ENCODE data around the gene FOCAD. TPM values are rescaled to one million over a fixed set of nuclear protein-coding genes. Genes with fewer than 3 reads are reported as not detected.
A peak's percentile ranks its signal among the peaks of the same experiment; 100 is the strongest.

Gene FOCAD
- total RNA-seq, 6 experiments from 2014 or later = 6.4 to 18.3 (median 7.8) TPM

DNA sequence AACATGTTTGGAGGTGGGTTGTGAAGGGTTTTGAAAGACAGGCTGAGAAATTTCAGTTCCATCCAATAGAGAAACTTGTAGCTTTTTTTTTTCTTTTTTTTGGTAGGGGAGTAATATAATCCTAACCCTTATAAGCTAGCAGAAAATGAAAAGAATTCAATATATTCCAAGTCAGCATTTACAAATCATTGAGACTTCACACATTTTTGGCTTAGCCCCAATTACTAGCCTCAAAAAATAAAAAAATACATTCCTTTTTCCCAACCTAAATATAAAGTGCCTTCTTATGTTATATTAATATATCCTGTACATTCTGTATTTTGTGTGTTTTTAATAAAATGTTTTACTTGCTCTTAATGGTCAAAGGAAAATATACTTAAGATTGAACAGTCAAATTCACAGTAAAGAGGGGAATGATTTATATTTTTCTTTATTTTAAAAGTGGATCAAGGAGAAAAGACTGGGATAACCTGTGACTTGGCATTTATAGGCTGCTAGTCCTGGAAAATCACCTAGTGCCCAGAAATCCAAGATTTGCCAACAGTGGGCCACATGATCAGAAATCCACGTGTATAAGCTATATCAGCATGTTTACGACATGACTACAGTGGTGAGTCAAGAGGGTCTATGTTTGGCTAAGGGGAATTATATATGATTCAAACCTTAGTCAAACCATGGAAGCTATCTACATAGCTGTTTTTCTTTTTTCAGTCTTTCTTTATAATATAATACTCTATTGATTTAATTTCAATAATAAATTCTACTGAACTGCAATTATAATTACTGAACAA lies 332.8 kb downstream of the FOCAD start:
- Histone ChIP-seq H3K4me3 (no peak overlapping the region), H3K27ac (no peak overlapping the region), H3K9me3 (no peaks in the 10 kb centered on the region), H3K4me1 (no peaks in the 10 kb centered on the region), H3K36me3 (peaks cover 0 to 4% (median 0%) of the 10 kb centered on the region in 4 donors), H3K27me3 (no peaks in the 10 kb centered on the region)
- 61% methylated on average over 2 of the region's 2 CpGs for WGBS (ENCODE audit: insufficient coverage, low coverage, low lambda C conversion rate, missing lambda C conversion rate)
- no peak for ATAC-seq
- intact Hi-C loops (cut with DNase I) = no loop called here
- DNase-seq = no peak
- TF ChIP-seq POLR2A (IDR thresholded peaks at IDR 0.05) = no peak
- TF ChIP-seq, protein P1, sequence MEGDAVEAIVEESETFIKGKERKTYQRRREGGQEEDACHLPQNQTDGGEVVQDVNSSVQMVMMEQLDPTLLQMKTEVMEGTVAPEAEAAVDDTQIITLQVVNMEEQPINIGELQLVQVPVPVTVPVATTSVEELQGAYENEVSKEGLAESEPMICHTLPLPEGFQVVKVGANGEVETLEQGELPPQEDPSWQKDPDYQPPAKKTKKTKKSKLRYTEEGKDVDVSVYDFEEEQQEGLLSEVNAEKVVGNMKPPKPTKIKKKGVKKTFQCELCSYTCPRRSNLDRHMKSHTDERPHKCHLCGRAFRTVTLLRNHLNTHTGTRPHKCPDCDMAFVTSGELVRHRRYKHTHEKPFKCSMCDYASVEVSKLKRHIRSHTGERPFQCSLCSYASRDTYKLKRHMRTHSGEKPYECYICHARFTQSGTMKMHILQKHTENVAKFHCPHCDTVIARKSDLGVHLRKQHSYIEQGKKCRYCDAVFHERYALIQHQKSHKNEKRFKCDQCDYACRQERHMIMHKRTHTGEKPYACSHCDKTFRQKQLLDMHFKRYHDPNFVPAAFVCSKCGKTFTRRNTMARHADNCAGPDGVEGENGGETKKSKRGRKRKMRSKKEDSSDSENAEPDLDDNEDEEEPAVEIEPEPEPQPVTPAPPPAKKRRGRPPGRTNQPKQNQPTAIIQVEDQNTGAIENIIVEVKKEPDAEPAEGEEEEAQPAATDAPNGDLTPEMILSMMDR (IDR thresholded peaks at IDR 0.05) = no peak

DNA sequence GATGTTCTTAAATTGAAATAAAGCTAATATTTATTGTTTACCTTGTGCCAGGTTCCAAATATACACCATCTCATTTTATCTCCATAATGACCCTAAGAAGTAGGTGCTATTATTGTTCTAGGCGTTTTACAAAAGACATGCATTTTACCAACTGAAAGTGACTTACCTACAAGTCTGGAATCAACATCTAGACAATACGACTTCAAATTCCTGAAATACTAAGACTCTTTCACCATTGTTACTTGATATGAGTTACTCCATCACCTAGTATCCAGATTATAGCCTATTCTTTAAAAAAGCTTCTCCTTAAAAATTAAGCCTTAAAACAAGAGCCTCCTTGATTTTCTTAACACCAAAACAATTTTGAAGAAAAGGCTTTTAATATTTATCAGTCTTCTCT lies 334.1 kb downstream of the FOCAD start:
- Histone ChIP-seq H3K36me3 (peaks cover 0 to 2% (median 0%) of the 10 kb centered on the region in 4 donors), H3K27me3 (no peaks in the 10 kb centered on the region), H3K4me3 (no peak overlapping the region), H3K27ac (no peak overlapping the region), H3K9me3 (no peaks in the 10 kb centered on the region), H3K4me1 (no peaks in the 10 kb centered on the region)
- 89% methylated on average over 2 of the region's 2 CpGs for WGBS (ENCODE audit: insufficient coverage, low coverage, low lambda C conversion rate, missing lambda C conversion rate)
- intact Hi-C loops (cut with DNase I) = no loop called here
- no peak for ATAC-seq
- TF ChIP-seq, protein P1 (IDR thresholded peaks at IDR 0.05) = no peak
- TF ChIP-seq POLR2A (IDR thresholded peaks at IDR 0.05) = no peak
- DNase-seq = no peak

DNA sequence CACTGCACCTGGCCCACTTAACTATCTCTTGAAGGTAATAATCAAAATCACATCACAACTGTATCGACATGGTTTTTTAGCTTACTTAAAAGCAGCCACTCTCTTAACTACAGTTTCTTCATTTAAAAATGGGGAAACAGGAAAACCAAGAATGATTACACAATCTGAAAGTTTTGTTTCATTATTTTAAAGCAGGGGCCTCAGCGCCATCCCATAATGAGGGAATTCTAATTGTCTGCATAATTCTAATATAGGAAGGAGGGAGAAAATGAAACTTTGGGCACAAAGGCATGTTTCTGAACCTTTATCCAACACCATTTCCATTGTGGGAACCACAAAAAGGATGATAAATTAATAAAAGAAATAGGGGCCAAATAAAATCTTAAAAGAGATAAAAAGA lies 339.8 kb downstream of the FOCAD start:
- Histone ChIP-seq H3K36me3 (no peaks in the 10 kb centered on the region), H3K4me3 (no peak overlapping the region), H3K27ac (no peak overlapping the region), H3K9me3 (no peaks in the 10 kb centered on the region), H3K4me1 (no peaks in the 10 kb centered on the region), H3K27me3 (no peaks in the 10 kb centered on the region)
- 65% methylated on average over 2 of the region's 2 CpGs for WGBS (ENCODE audit: insufficient coverage, low coverage, low lambda C conversion rate, missing lambda C conversion rate)
- ATAC-seq (peak in 1 of 4 donors; percentile 24), DNase-seq (no peak)
- TF ChIP-seq, protein P1 (IDR thresholded peaks at IDR 0.05) = no peak
- no peak for TF ChIP-seq POLR2A (IDR thresholded peaks at IDR 0.05)
- intact Hi-C loops (cut with DNase I) = no loop called here

DNA sequence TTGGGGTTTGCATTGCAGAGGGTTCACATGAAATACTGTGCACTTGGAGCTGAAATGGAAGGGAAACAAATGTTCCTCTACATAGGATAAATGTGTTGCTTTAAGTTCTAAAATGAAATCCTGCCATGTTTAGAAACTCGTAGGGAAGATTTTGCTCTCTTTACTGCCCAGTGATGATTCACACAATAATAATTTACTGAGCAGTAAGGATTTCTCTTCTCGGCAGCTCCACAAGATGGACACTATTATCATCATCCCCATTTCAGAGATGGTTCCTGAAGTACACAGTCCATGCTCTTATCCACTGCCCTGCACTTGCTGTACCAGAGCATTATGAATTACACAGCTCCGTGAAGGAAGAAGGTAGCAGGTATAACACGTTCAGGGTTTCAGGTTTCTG lies 343.2 kb downstream of the FOCAD start:
- ATAC-seq (no peak), DNase-seq (no peak)
- Histone ChIP-seq H3K4me3 (no peak overlapping the region), H3K27me3 (no peaks in the 10 kb centered on the region), H3K36me3 (no peaks in the 10 kb centered on the region), H3K9me3 (no peaks in the 10 kb centered on the region), H3K4me1 (no peaks in the 10 kb centered on the region), H3K27ac (no peak overlapping the region)
- WGBS (ENCODE audit: insufficient coverage, low coverage, low lambda C conversion rate, missing lambda C conversion rate) = 77% methylated on average over 4 of the region's 4 CpGs
- intact Hi-C loops (cut with DNase I) = no loop called here
- TF ChIP-seq POLR2A (IDR thresholded peaks at IDR 0.05) = no peak
- TF ChIP-seq, protein P1 (IDR thresholded peaks at IDR 0.05) = no peak
